Astrocyte of the cerebellum (primary cell): ENCODE results near the gene TSHB.
"Not testable (repeated sequence)": the region's sequence is repeated elsewhere in the genome, so short reads cannot be mapped to it uniquely, and the experiment has no call there.

Experiments used
- DNase-seq: peaks from one replicate; pipeline ENCODE4 v3.0.0-alpha.2; 2011; ENCODE audit warnings: low read depth
- H3K4me3 ChIP-seq: 2 replicates; pipeline ENCODE4 v1.5.1; 2011; ENCODE audit warnings: mild to moderate bottlenecking, low read depth, low read length, moderate library complexity
- CTCF ChIP-seq: IDR thresholded peaks from 2 replicates; pipeline ENCODE4 v1.5.1; 2012; ENCODE audit warnings: low read length, low read depth, moderate library complexity, mild to moderate bottlenecking; ENCODE audit errors: missing control alignments
- in situ Hi-C: cut with HindIII; loops from 2 replicates; pipeline ENCODE4 v1.10.0; 2017; ENCODE audit warnings: low sequenced_read_pairs

Gene TSHB

GRCh38 chr1:115012006-115012405, 17.6 kb upstream of the TSHB start:
- no peak for TF ChIP-seq CTCF
- in situ Hi-C loops, result no loop called here
- no peak overlapping the region for H3K4me3 ChIP-seq
- DNase-seq, result no peak

- in situ Hi-C loops, result no loop called here
- no peak for DNase-seq
- no peak for TF ChIP-seq CTCF
- H3K4me3 ChIP-seq, result no peak overlapping the region
Measured at GRCh38 chr1:115012434-115012833, 17.2 kb upstream of the TSHB start.

- in situ Hi-C loops, result no loop called here
- DNase-seq, result no peak
Measured at GRCh38 chr1:115013792-115014191, 15.8 kb upstream of the TSHB start.

GRCh38 chr1:115019549-115019948, 10.1 kb upstream of the TSHB start:
- H3K4me3 ChIP-seq, in situ Hi-C loops, DNase-seq: not testable (repeated sequence)

More at GRCh38 chr1:115013792-115014191, 15.8 kb upstream of the TSHB start:
- no peak for TF ChIP-seq CTCF
- no peak overlapping the region for H3K4me3 ChIP-seq

GRCh38 chr1:115021145-115021544, 8.5 kb upstream of the TSHB start:
- H3K4me3 ChIP-seq, result no peak overlapping the region
- no peak for DNase-seq
- in situ Hi-C loops, result no loop called here
- no peak for TF ChIP-seq CTCF

- in situ Hi-C loops, result no loop called here
- H3K4me3 ChIP-seq, result no peak overlapping the region
- TF ChIP-seq CTCF, result no peak
- no peak for DNase-seq
Measured at GRCh38 chr1:115023593-115023992, 6.0 kb upstream of the TSHB start.

GRCh38 chr1:115031595-115031994, 2.0 kb downstream of the TSHB start:
- TF ChIP-seq CTCF, result no peak
- in situ Hi-C loops, result no loop called here
- no peak for DNase-seq
- no peak overlapping the region for H3K4me3 ChIP-seq
